Measurements from ENCODE around the gene CRISPLD2. TPM values are rescaled to one million over a fixed set of nuclear protein-coding genes. Genes with fewer than 3 reads are reported as not detected.

CRISPLD2 gene
- total RNA-seq, 1 donor from 2014 or later: not detected

- H3K36me3 Mint-ChIP-seq (ENCODE audit: low read depth): no peaks in the 10 kb centered on the region
- ChIA-PET POLR2A (no interaction called here), CTCF (no interaction called here)
- H3K4me1 Mint-ChIP-seq: no peaks in the 10 kb centered on the region
- H3K9me3 Mint-ChIP-seq: no peaks in the 10 kb centered on the region
- H3K27me3 Mint-ChIP-seq: peaks cover 10% of the 10 kb centered on the region
- no peak overlapping the region for H3K4me3 Mint-ChIP-seq
- intact Hi-C loops (cut with micrococcal nuclease): no loop called here
- no peak for TF ChIP-seq CTCF (IDR thresholded peaks at IDR 0.05)
- no peak overlapping the region for H3K27ac Mint-ChIP-seq
- ATAC-seq (ENCODE audit: low read depth): no peak
- no peak for DNase-seq
Measured at GRCh38 chr16:84878770-84879169, 59.0 kb downstream of the CRISPLD2 start.

- Mint-ChIP-seq H3K36me3 (ENCODE audit: low read depth) (no peaks in the 10 kb centered on the region), H3K9me3 (no peaks in the 10 kb centered on the region), H3K27me3 (peaks cover 17% of the 10 kb centered on the region), H3K4me3 (no peak overlapping the region), H3K4me1 (no peaks in the 10 kb centered on the region), H3K27ac (no peak overlapping the region)
- CTCF ChIA-PET: no interaction called here
- DNase-seq (no peak), ATAC-seq (ENCODE audit: low read depth) (no peak)
- intact Hi-C loops (cut with micrococcal nuclease): no loop called here
- TF ChIP-seq CTCF (IDR thresholded peaks at IDR 0.05): no peak
- POLR2A ChIA-PET: no interaction called here
Measured at GRCh38 chr16:84879569-84880487, 60.0 kb downstream of the CRISPLD2 start.

GRCh38 chr16:84881702-84882521, 62.1 kb downstream of the CRISPLD2 start:
- Mint-ChIP-seq H3K4me3 (no peak overlapping the region), H3K27me3 (peaks cover 26% of the 10 kb centered on the region), H3K27ac (no peak overlapping the region), H3K4me1 (peaks cover 2% of the 10 kb centered on the region), H3K9me3 (no peaks in the 10 kb centered on the region), H3K36me3 (ENCODE audit: low read depth) (no peaks in the 10 kb centered on the region)
- intact Hi-C loops (cut with micrococcal nuclease): no loop called here
- ATAC-seq (ENCODE audit: low read depth) (no peak), DNase-seq (no peak)
- ChIA-PET CTCF (no interaction called here), POLR2A (no interaction called here)
- TF ChIP-seq CTCF (IDR thresholded peaks at IDR 0.05): no peak

GRCh38 chr16:84883301-84883700, 63.5 kb downstream of the CRISPLD2 start:
- ChIA-PET CTCF (no interaction called here), POLR2A (no interaction called here)
- H3K9me3 Mint-ChIP-seq: no peaks in the 10 kb centered on the region
- H3K27me3 Mint-ChIP-seq: peaks cover 33% of the 10 kb centered on the region
- H3K4me1 Mint-ChIP-seq: peaks cover 2% of the 10 kb centered on the region
- ATAC-seq (ENCODE audit: low read depth) (no peak), DNase-seq (no peak)
- H3K27ac Mint-ChIP-seq: no peak overlapping the region
- intact Hi-C loops (cut with micrococcal nuclease): no loop called here
- no peak overlapping the region for H3K4me3 Mint-ChIP-seq
- no peaks in the 10 kb centered on the region for H3K36me3 Mint-ChIP-seq (ENCODE audit: low read depth)
- no peak for TF ChIP-seq CTCF (IDR thresholded peaks at IDR 0.05)

- Mint-ChIP-seq H3K9me3 (no peaks in the 10 kb centered on the region), H3K4me3 (no peak overlapping the region), H3K27me3 (peaks cover 39% of the 10 kb centered on the region), H3K36me3 (ENCODE audit: low read depth) (no peaks in the 10 kb centered on the region), H3K4me1 (peaks cover 2% of the 10 kb centered on the region), H3K27ac (no peak overlapping the region)
- no peak for TF ChIP-seq CTCF (IDR thresholded peaks at IDR 0.05)
- POLR2A ChIA-PET: no interaction called here
- CTCF ChIA-PET: no interaction called here
- intact Hi-C loops (cut with micrococcal nuclease): no loop called here
- DNase-seq: no peak
- ATAC-seq (ENCODE audit: low read depth): no peak
Measured at GRCh38 chr16:84884246-84884595, 64.4 kb downstream of the CRISPLD2 start.

All from activated B cell treated with CpG ODN at 0.5 μM for 24 hours (primary cell).